ENCODE results near the gene PPARGC1A.

PPARGC1A gene

GRCh38 chr4:23835774-23836478 lies 53.9 kb downstream of the PPARGC1A start:
- peak; percentile 27 for DNase-seq

- DNase-seq: peak; percentile 37
These were observed 61.1 kb downstream of the PPARGC1A start for GRCh38 chr4:23828779-23829178.

GRCh38 chr4:23828020-23828715 lies 61.7 kb downstream of the PPARGC1A start:
- no peak for DNase-seq

- DNase-seq: no peak
These were observed 67.7 kb downstream of the PPARGC1A start for GRCh38 chr4:23822181-23822580.

GRCh38 chr4:23819041-23819511 lies 70.8 kb downstream of the PPARGC1A start:
- DNase-seq: no peak

- DNase-seq: peak; percentile 87
These were observed 71.6 kb downstream of the PPARGC1A start for GRCh38 chr4:23818097-23818885.

GRCh38 chr4:23814996-23815660 lies 74.7 kb downstream of the PPARGC1A start:
- no peak for DNase-seq

- no peak for DNase-seq
These were observed 75.3 kb downstream of the PPARGC1A start for GRCh38 chr4:23814587-23814986.

- DNase-seq: no peak
These were observed 78.7 kb downstream of the PPARGC1A start for GRCh38 chr4:23811161-23811560.

- DNase-seq: no peak
These were observed 84.4 kb downstream of the PPARGC1A start for GRCh38 chr4:23805450-23805851.

- DNase-seq: no peak
These were observed 100.1 kb downstream of the PPARGC1A start for GRCh38 chr4:23789762-23790161.

- DNase-seq: peak; percentile 6
These were observed 101.4 kb downstream of the PPARGC1A start for GRCh38 chr4:23788460-23788859.

- no peak for DNase-seq
These were observed 101.8 kb downstream of the PPARGC1A start for GRCh38 chr4:23788027-23788426.

GRCh38 chr4:23782778-23783437 lies 106.9 kb downstream of the PPARGC1A start:
- no peak for DNase-seq

GRCh38 chr4:23779839-23780238 lies 110.0 kb downstream of the PPARGC1A start:
- DNase-seq: no peak

- DNase-seq: no peak
These were observed 110.4 kb downstream of the PPARGC1A start for GRCh38 chr4:23779422-23779821.

- DNase-seq: peak; percentile 4
These were observed 114.2 kb downstream of the PPARGC1A start for GRCh38 chr4:23775694-23776093.

GRCh38 chr4:23774909-23775308 lies 114.9 kb downstream of the PPARGC1A start:
- no peak for DNase-seq

- DNase-seq: no peak
These were observed 115.8 kb downstream of the PPARGC1A start for GRCh38 chr4:23773884-23774636.

GRCh38 chr4:23770011-23770410 lies 119.8 kb downstream of the PPARGC1A start:
- no peak for DNase-seq

- DNase-seq: no peak
These were observed 120.4 kb downstream of the PPARGC1A start for GRCh38 chr4:23769406-23769805.

GRCh38 chr4:23768541-23768940 lies 121.3 kb downstream of the PPARGC1A start:
- DNase-seq: no peak

Measured in NCI-H774 (cell line).